ENCODE data around the gene ADPRS. TPM values are rescaled to one million over a fixed set of nuclear protein-coding genes. Genes with fewer than 3 reads are reported as not detected.

ADPRS gene
- total RNA-seq, 3 donors from 2014 or later, result 17.8 to 24.5 (median 18.0) TPM

DNA sequence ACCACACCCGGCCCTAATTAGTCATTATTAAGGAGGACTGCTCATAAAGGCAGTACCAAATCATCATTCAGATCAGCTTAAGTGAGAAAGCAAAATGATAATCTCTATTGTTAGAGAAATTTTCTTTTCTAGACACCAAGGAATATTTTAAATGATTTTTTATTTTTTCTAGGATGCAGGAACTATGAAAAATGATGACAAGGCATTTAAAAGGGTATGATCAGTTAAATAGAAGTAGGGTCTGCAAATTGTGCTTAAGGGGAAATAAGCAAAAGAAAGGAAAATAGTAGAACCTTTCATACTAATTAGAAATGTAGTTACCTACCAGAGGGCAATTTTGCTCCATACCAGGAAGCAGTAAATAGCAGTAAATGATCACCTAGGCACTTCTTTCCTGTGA lies 26.4 kb upstream of the ADPRS start:
- intact Hi-C loops (cut with DNase I, micrococcal nuclease), result no loop called here

GRCh38 chr1:36067871-36068270 lies 20.8 kb upstream of the ADPRS start:
- intact Hi-C loops (cut with DNase I, micrococcal nuclease), result no loop called here
- H3K4me1 ChIP-seq (ENCODE audit: low read depth), result no peaks in the 10 kb centered on the region
- no peak for DNase-seq
- no peaks in the 10 kb centered on the region for H3K36me3 ChIP-seq (ENCODE audit: low read depth)
- TF ChIP-seq CTCF (IDR thresholded peaks at IDR 0.05), result no peak
- ATAC-seq, result no peak
- H3K4me3 ChIP-seq, result no peak overlapping the region
- H3K9me3 ChIP-seq, result no peaks in the 10 kb centered on the region

More for the DNA sequence above, 26.4 kb upstream of the ADPRS start:
- Histone ChIP-seq H3K4me3 (no peak overlapping the region), H3K36me3 (ENCODE audit: low read depth) (no peaks in the 10 kb centered on the region), H3K9me3 (no peaks in the 10 kb centered on the region), H3K4me1 (ENCODE audit: low read depth) (no peaks in the 10 kb centered on the region)
- no peak for TF ChIP-seq CTCF (IDR thresholded peaks at IDR 0.05)
- ATAC-seq (no peak), DNase-seq (no peak)

DNA sequence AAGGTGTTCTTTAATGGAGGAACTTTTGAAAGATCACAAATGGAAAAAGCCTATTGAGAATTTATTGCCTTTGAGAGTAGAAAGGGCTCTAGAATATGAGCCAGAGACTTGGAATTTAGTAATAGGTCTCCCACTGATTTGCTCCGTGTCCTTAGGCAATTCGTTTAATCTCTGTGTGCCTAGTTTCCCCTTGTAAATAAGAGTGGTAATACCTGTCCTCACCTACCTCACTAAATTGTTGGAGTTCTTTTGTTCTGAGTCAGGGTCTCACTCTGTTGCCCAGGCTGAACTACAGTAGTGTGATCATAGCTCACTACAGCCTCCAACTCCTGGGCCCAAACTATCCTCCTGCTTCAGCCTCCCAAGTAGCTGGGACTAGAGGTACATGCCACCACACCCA lies 19.8 kb upstream of the ADPRS start:
- no peaks in the 10 kb centered on the region for H3K36me3 ChIP-seq (ENCODE audit: low read depth)
- intact Hi-C loops (cut with DNase I, micrococcal nuclease), result no loop called here
- H3K4me1 ChIP-seq (ENCODE audit: low read depth), result no peaks in the 10 kb centered on the region
- no peak overlapping the region for H3K4me3 ChIP-seq
- ATAC-seq (no peak), DNase-seq (no peak)
- no peaks in the 10 kb centered on the region for H3K9me3 ChIP-seq
- TF ChIP-seq CTCF (IDR thresholded peaks at IDR 0.05), result no peak

DNA sequence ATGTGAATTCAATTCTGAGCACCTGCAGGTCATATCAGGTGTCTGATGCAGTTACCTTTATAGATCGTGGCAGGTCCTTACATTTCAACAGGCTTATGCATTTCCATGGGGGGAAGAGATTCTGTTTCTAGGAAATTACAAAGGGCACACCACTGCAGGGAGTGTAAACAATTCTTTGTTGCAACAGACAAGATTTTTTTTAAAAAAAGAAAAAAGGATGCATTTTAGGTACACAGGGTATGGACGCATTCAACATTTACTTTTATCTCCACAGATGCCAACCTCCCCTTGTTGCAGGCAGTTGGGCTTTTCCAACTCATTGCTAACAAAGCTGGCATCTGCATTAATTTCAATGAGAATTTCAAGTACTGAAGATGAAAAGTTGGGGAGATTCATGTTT lies 18.3 kb upstream of the ADPRS start:
- no peak for TF ChIP-seq CTCF (IDR thresholded peaks at IDR 0.05)
- no peaks in the 10 kb centered on the region for H3K36me3 ChIP-seq (ENCODE audit: low read depth)
- no peak for ATAC-seq
- no peaks in the 10 kb centered on the region for H3K4me1 ChIP-seq (ENCODE audit: low read depth)
- no peak for DNase-seq
- intact Hi-C loops (cut with DNase I, micrococcal nuclease), result no loop called here
- no peak overlapping the region for H3K4me3 ChIP-seq
- no peaks in the 10 kb centered on the region for H3K9me3 ChIP-seq

GRCh38 chr1:36076979-36077573 lies 11.6 kb upstream of the ADPRS start:
- no peak for TF ChIP-seq CTCF (IDR thresholded peaks at IDR 0.05)
- no peak for DNase-seq
- no peak for ATAC-seq
- intact Hi-C loops (cut with DNase I, micrococcal nuclease), result no loop called here
- no peaks in the 10 kb centered on the region for H3K4me1 ChIP-seq (ENCODE audit: low read depth)
- no peak overlapping the region for H3K4me3 ChIP-seq
- no peaks in the 10 kb centered on the region for H3K9me3 ChIP-seq
- H3K36me3 ChIP-seq (ENCODE audit: low read depth), result no peaks in the 10 kb centered on the region

GRCh38 chr1:36080236-36080635 lies 8.5 kb upstream of the ADPRS start:
- no peaks in the 10 kb centered on the region for H3K9me3 ChIP-seq
- H3K36me3 ChIP-seq (ENCODE audit: low read depth), result no peaks in the 10 kb centered on the region
- ATAC-seq (no peak), DNase-seq (no peak)
- intact Hi-C loops (cut with DNase I, micrococcal nuclease), result no loop called here
- no peak overlapping the region for H3K4me3 ChIP-seq
- no peaks in the 10 kb centered on the region for H3K4me1 ChIP-seq (ENCODE audit: low read depth)
- TF ChIP-seq CTCF (IDR thresholded peaks at IDR 0.05), result no peak

Data from mucosa of descending colon (tissue), 3 donors.